ENCODE measurements around the gene PRKACB.

The PRKACB gene

DNA sequence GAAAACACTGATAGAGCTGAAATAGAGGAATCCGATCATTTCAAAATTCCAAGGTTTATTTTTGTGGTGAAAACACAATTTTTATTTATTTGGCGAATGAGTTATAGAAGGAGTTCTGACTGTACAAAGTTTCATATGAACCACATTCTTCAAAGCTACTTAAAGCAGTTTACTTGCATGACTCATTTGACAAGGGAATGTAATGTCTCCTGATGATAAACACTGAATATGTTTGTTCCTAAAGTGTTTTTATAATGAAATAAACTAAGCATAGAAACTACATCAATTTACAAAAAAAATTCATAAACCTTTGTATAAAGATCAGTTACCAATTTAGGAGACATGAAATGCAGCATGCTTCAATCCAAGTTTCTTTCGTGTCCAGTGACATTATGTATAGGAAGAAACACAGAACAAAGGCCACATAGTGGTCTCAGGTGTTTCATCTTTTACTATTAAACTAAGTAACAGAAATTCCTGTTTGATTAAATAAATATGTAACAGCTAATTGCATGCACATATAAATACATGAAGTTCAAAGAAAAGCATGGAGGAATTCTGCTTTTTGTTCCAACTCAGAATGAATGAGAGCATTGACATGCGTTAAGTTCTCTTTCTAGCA lies 2.5 kb downstream of the PRKACB start:
- in situ Hi-C loops (cut with HindIII; ENCODE audit: low pct_ligation_motif_present, low pct_unique_long_range_greater_than_20kb, low sequenced_read_pairs): loop anchor here (10.0 kb wide), 1 partner anchor 288 kb away; no protein-coding TSS in a partner anchor
- peak; percentile 46 for DNase-seq

DNA sequence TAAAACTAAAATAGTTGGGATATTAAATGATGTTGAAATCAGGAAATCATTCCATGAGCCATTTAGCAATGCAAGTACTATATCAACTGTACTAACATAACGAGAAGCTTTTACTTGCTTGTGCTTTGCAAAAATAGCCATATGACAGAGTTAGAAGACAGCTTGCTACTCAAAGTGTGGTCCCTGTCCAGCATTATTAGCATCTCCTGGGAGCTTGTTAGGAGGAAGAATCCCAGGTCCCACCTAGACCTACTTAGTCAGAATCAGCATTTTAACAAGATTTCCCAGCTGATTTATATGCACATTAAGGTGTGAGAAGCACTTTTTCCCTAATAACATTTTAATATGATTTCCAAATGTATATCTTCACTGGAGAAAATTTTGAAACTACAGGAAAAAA lies 4.7 kb downstream of the PRKACB start:
- DNase-seq: no peak
- in situ Hi-C loops (cut with HindIII; ENCODE audit: low pct_ligation_motif_present, low pct_unique_long_range_greater_than_20kb, low sequenced_read_pairs): loop anchor here (10.0 kb wide), 1 partner anchor 286 kb away; no protein-coding TSS in a partner anchor

DNA sequence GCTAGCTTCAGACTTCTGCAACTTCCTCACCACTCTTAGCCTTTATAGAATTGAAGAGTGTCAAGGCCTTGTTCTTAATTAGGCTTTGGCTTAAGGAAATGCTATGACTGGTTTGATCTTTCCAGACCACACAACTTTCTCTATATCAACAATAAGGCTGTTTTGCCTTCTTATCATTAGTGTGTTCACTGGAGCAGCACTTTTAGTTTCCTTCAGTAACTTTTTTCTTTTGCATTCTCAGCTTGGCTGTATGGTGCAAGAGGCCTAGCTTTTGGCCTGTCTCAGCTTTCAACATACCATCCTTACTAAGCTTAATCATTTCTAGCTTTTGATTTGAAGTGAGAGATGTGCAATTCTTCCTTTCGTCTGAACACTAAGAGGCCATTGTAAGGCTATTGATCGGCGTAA lies 8.6 kb downstream of the PRKACB start:
- in situ Hi-C loops (cut with HindIII; ENCODE audit: low pct_ligation_motif_present, low pct_unique_long_range_greater_than_20kb, low sequenced_read_pairs): no loop called here
- no peak for DNase-seq

DNA sequence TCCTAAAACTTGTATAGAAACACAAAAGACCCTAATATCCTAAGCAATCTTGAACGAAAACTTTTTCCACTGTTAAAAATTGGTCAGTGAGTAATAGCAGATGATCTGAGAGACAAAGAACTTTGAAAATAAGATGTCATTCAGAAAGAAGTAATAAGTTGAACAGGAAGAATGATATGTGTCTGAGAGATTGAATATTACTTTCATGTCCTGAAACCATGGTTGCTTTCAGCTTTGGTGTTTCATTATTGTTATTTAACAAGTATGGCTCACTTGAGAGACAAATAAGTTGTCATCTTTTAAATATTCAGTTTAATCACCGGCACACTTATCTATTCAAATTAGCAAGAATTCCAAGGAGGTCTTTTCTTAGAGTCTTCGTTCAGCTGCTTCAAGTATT lies 11.4 kb downstream of the PRKACB start:
- no peak for DNase-seq
- in situ Hi-C loops (cut with HindIII; ENCODE audit: low pct_ligation_motif_present, low pct_unique_long_range_greater_than_20kb, low sequenced_read_pairs): no loop called here

DNA sequence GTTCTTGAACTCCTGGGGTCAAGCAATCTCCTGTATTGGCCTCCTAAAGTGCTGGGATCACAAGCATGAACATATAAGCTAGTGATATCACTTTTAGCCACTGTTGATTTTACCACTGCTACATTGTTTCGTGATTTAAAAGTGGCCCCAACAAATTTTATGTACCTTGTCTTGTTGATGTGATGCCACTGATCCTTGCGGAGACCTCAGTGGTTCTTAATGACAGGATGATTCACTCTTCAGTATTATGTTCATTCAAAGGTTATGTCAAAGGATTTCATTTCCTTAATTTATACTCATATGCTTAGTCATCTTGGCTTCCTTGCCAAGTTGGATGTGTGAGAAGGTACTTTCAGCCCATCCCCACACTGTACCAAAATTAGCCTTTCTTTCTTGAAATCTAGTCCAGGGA lies 12.1 kb downstream of the PRKACB start:
- peak; percentile 31 for DNase-seq
- in situ Hi-C loops (cut with HindIII; ENCODE audit: low pct_ligation_motif_present, low pct_unique_long_range_greater_than_20kb, low sequenced_read_pairs): no loop called here

DNA sequence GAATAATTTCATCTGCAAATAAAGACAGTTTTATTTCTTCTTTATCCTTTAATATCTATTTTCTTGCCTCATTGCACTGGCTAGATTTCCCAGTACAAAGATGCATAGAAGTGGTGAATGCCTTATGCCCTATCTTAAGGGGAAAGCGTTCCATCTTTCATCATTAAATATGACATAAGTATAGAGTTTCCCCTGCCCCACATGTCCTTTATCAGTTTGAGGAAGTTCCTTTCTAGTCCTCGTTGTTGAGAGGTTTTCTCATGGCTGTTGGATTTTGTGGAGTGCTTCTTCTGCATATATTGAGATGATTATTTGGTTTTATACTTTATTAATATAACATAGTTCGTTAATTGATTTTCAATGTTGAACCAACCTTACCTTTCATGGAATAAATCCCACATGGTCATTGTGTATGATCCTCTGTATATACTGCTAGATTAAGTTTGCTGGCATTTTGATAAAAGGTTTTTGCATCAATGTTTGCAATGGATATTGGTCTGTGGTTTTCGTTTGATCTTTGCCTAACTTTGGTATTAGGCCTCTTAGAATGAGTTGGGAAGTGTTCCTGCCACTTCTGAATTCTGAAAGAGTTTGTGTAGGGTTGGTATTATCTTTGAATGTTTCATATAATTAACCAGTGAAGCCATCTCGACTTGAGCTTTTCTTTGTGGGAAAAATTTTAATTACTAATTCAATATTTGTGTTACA lies 15.6 kb downstream of the PRKACB start:
- in situ Hi-C loops (cut with HindIII; ENCODE audit: low pct_ligation_motif_present, low pct_unique_long_range_greater_than_20kb, low sequenced_read_pairs): no loop called here
- no peak for DNase-seq

DNA sequence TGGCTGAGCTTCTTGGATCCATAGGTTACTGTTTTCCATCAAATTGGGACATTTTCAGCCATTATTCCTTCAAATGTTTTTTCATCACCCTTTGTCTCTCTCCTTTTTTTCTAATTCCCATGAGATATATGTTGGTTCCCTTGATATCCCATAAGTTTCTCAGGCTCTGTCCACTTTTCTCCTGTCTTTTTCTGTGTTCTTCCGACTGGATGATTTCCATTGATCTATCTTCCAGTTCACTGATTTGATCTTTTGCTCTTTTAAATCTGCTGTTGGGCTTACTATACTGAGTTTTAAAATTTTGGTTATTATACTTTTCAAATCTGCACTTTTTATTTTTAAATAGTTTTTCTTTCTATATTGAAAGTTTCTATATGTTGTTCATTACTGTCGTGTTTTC lies 18.2 kb downstream of the PRKACB start:
- in situ Hi-C loops (cut with HindIII; ENCODE audit: low pct_ligation_motif_present, low pct_unique_long_range_greater_than_20kb, low sequenced_read_pairs): no loop called here

DNA sequence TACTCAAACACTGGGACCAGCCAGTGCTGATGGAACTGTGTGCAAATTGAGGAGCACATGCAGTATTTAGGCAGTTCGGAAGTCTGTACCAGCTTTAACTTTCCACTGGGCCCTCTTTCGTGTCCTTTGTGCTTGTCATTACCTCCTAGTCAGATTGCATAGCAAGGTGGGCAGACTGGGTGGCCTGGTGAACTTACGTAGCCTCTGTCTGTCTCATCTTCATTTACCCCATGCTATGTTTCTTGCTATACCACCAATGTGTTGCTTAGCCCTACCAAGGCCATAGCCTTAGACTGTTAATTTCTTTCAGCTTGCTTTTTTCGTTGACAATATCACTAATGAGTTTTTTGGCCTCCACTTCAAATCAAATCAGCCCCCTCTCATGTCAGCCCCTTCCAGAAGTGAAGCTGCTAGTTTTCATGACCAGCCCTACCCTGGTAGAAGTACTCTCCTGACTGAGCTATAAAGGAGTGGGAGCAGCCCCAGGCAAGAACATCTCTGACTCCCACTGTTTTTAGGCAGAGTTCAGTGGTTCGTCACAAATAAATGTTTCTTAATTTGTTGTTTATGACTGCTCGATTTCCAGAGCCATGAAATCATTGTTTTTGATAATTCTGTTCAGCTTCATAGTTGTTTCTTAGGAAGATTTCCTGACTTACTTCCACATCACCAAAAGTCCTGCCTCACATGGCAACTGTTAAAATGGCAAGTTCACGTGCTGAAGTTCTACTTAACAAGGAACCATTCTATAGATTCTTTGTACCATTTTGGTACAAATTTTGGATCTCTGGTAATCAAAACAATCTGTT lies 19.3 kb downstream of the PRKACB start:
- in situ Hi-C loops (cut with HindIII; ENCODE audit: low pct_ligation_motif_present, low pct_unique_long_range_greater_than_20kb, low sequenced_read_pairs): no loop called here

More for the DNA sequence above, 18.2 kb downstream of the PRKACB start:
- DNase-seq: no peak

DNA sequence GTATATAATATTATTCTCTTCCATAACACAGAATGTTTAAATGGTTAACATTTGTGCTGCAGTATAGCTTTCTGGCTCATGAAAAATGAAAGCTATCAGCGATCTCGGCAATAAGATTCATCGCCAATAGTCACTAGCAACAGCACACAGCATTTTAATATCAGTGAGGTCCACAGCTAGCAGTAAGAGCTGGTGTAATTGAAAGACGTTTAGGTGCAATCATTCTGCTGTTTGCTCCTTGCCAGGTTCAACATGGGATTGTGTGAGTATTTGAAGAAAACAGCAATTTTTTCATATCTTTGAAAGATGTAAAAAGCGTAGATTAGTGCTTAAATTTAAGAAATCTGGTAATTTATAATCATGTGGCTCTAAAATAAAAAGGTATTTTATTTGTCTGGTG lies 20.1 kb downstream of the PRKACB start:
- in situ Hi-C loops (cut with HindIII; ENCODE audit: low pct_ligation_motif_present, low pct_unique_long_range_greater_than_20kb, low sequenced_read_pairs): no loop called here

More for the DNA sequence above, 19.3 kb downstream of the PRKACB start:
- DNase-seq: no peak

DNA sequence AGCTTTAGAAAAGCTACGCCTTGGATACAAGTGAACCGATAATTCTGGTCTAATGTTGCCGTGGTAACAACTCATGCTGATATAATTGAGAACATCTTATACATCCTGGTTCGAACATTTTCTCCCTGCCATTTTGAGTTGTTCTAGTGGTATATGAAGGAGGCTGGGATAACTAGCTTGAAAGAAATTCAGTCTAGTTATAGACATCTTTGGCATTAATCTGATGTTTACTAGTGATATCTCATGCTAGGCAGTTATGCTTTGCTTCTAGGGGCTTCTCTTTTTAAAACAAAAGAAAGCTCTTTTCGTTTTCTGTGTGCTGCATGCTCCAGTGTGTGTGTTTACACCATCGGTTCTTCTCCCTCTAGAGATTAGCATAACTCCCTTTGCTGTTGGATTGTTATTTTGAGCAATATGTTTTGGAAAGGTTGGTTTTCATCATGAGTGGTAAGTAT lies 20.5 kb downstream of the PRKACB start:
- in situ Hi-C loops (cut with HindIII; ENCODE audit: low pct_ligation_motif_present, low pct_unique_long_range_greater_than_20kb, low sequenced_read_pairs): no loop called here

More for the DNA sequence above, 20.1 kb downstream of the PRKACB start:
- DNase-seq: no peak

DNA sequence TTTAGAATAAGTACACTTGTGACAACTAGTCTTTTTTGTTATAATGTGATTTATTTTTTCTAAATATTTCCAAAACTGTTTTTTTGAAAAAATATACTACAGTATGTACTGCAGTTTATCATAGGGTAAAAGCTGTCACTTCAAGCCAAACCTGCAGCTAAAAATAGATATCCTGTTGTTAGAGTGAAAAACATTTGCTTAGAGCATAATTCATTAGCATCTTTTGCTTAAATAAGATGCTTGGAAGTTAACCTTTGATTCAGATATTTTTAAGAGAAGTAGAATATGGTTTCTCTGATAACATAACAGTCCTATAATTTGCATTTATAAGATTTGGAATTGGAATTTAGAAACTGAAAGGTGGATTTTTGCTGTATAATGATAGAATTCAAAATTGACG lies 21.5 kb downstream of the PRKACB start:
- in situ Hi-C loops (cut with HindIII; ENCODE audit: low pct_ligation_motif_present, low pct_unique_long_range_greater_than_20kb, low sequenced_read_pairs): no loop called here
- no peak for DNase-seq

More for the DNA sequence above, 20.5 kb downstream of the PRKACB start:
- DNase-seq: no peak

DNA sequence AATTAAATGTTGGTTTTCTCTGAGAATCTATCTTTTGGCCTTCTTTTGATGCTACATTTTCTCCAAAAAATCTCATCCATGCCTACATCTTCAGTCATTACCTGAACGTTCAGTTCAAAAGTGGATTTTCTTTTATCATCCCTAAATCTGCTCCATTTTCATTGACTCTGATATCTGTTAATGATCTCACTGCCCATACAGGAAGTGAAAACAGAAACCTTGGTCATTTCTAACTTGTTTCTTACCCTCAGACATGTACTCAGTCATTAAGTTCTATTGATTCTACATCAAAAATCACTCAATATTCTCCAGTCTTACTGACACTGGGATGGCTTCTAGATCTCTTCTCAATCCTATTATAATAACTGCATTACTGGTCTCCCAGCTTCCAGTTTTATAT lies 22.7 kb downstream of the PRKACB start:
- no peak for DNase-seq
- in situ Hi-C loops (cut with HindIII; ENCODE audit: low pct_ligation_motif_present, low pct_unique_long_range_greater_than_20kb, low sequenced_read_pairs): no loop called here

DNA sequence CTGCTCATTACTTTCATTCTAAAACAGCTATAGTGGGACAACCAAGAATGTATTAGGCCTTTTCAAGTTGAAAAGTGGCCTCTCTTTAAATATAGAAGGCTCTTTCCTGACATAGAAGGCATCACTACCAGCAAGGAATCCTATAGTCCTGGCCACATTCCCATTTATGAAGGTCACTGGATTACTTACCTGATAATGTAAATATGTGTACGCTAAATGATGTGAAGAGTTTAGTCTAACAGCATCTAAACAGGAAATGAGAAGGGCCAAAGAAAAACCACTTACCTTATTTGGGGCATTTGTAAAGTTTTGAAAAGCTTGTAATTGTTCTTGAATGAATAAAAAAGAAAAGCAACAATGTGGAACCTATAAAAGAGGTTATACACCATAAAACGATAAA lies 24.7 kb downstream of the PRKACB start:
- in situ Hi-C loops (cut with HindIII; ENCODE audit: low pct_ligation_motif_present, low pct_unique_long_range_greater_than_20kb, low sequenced_read_pairs): no loop called here

DNA sequence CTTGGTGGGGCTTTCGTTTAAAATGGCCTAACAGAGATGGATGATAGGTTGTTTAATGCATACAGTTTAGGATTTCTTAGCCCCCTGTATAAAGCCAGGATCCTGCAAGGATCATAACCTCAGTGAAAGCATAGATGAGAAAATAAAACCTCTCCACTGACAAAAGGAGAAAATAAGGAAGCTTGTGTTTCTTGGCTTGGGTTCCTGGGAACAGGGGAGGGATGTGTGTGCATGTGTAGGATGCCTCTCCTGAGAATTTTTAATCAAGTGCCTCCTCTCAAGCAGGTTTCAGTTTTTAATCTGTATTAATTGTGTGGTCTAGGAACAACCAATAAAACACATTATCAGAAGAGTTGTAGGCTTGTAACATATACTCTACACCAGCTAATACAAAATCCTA lies 26.1 kb downstream of the PRKACB start:
- no peak for DNase-seq
- in situ Hi-C loops (cut with HindIII; ENCODE audit: low pct_ligation_motif_present, low pct_unique_long_range_greater_than_20kb, low sequenced_read_pairs): no loop called here

More for the DNA sequence above, 24.7 kb downstream of the PRKACB start:
- DNase-seq: no peak

DNA sequence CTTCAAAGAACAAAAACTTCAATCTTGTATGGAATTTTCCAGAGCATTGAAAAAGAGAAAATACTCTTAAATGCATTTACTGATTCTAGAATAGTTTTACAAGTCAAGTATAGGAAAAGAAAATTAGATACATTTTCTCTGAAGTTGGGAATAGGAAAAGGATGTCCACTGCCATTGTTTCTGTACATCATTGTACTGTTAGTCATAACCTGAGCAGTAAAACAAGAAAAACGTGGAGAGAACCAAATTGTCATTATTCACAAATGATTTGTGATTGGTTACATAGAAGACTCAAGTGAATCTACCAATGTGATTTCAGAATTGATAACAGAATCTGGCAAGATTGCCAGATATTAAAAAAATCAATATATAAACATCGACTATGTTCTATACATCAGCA lies 27.4 kb downstream of the PRKACB start:
- in situ Hi-C loops (cut with HindIII; ENCODE audit: low pct_ligation_motif_present, low pct_unique_long_range_greater_than_20kb, low sequenced_read_pairs): no loop called here
- no peak for DNase-seq

DNA sequence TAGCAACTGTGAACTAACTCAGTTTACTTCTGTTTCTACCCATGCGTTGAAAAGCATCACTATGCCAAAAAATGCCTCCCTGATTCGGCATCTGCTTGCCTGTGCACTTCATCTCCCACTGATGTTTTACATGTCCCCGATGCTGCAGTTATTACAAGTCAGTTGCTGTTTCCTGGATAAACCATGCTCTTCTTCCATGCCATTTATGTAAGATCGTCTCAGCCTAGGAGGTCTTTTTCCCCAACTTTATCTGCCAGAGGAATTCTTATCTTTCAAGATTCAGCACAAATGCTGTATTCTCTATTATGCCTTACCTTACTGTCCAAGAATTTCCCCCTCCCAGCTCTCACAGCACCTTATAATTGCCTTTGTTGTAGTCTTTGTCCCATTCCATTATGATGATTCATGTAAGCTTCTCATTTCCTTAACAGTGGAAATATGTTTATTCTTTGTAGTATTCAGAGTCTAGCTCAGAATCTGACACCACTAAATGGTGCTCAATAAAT lies 30.0 kb downstream of the PRKACB start:
- peak; percentile 83 for DNase-seq
- in situ Hi-C loops (cut with HindIII; ENCODE audit: low pct_ligation_motif_present, low pct_unique_long_range_greater_than_20kb, low sequenced_read_pairs): no loop called here

DNA sequence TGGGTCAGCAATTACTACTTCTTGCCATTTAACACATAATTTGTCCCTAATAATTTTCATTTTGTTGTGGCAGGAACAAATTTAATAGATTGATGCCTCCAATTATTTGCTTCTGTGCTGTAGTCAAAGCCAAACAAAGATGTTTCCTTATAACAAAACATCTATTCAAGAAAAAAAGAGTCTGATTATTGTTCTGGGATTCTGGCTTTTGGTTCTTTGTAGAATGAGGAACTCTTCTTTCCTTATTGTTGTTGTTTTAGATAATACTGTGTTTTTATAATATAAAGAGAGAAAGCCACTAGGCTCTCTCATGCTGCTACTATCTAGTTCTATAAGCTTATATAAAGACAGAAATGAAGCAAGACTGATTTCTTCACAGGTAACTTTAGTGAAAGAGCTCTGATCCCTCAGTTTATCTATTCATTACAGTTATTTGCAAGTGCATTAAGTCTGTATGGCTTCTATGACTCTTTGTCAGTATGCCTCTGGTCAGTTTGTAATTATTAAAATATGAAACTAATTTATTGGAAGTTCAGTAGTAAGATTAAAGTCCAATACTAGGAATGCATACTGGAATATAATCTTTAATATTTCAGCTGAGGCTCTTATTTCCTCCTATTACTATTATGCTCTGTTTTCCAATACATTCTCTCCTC lies 37.4 kb downstream of the PRKACB start:
- no peak for DNase-seq
- in situ Hi-C loops (cut with HindIII; ENCODE audit: low pct_ligation_motif_present, low pct_unique_long_range_greater_than_20kb, low sequenced_read_pairs): no loop called here

DNA sequence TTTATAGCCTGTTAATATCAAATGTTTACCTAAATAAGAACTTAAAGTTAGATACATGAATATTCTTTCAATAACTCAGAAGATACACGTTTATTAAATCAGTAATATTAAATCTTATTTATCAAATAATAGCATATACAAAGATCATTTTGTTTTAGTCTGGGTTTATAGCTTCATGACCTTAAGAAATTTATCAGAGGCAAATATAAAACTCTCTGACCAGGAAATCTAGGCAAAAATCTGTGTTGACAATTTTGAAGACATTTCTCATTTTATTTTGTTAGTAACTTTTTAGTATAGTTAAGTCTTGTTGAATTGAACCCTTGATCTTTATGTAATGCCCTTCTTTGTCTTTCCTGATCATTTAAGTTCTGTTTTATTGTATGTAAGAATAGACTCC lies 46.4 kb downstream of the PRKACB start:
- no peak for DNase-seq
- in situ Hi-C loops (cut with HindIII; ENCODE audit: low pct_ligation_motif_present, low pct_unique_long_range_greater_than_20kb, low sequenced_read_pairs): no loop called here

DNA sequence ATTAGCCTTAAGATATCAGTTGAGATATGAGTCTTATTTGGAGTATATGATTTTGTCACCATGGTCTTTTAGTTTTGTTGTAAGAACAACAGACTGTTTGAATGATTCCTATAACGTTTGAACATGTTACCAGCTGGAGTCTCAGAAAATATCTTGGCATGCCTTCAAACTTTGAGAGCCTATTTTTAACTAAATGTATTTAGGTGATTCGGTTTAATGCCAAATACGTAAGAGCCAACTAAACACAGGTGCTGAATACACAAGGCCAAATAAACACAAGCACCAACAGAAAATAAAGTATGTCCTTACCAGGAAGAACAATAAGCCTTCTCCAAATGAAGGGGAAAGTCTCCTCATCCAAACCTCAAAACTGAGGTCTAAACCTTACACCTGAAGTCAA lies 48.6 kb downstream of the PRKACB start:
- in situ Hi-C loops (cut with HindIII; ENCODE audit: low pct_ligation_motif_present, low pct_unique_long_range_greater_than_20kb, low sequenced_read_pairs): no loop called here
- no peak for DNase-seq

All from ACHN (cell line).